SK-MEL-5 (cell line): ENCODE measurements around the gene CD200. TPM values are rescaled to one million over a fixed set of nuclear protein-coding genes. Genes with fewer than 3 reads are reported as not detected.
A peak's percentile ranks its signal among the peaks of the same experiment; 100 is the strongest.
"Not testable (repeated sequence)": the region's sequence is repeated elsewhere in the genome, so short reads cannot be mapped to it uniquely, and the experiment has no call there.

Experiments
- DNase-seq: peaks from one replicate; pipeline ENCODE4 v3.0.0-alpha.2; 2016; ENCODE audit warnings: low read depth, low spot score
- in situ Hi-C: cut with HindIII; loops from 2 replicates; pipeline ENCODE4 v1.10.0; 2016; ENCODE audit warnings: low sequenced_read_pairs, high pct_unique_total_duplicates, low pct_unique_long_range_greater_than_20kb
- total RNA-seq: library from RNA; depleted of rRNA; stranded (reverse); fragments of >200 nt; shearing (Covaris generic); gene quantifications from 2 replicates; pipeline ENCODE4 v1.2.3, GENCODE V29; 2014

The CD200 gene
- total RNA-seq, 1 experiment from 2014 or later, result 1.9 TPM

- DNase-seq, result no peak
- in situ Hi-C loops, result no loop called here
Observed at GRCh38 chr3:112374333-112374734, 41.4 kb downstream of the CD200 start.

DNA sequence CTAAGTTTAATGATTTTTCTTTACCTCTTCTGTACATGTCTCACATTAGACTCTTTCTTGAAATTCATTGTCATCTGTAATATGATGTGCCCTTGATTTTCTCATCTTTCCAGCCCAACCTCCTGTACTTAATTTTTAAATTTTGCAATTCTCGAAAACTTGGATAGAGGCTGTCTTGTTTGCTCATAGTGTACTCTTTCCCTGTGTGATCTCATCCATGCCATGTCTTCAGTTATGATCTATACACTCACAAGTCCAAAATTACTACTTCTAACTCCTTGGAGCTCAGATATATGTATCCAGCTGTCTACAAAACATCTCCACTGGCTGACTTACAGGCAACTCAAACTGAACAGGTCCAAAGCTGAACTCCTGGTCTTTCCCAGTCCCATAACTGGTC lies 42.2 kb downstream of the CD200 start:
- in situ Hi-C loops, result no loop called here

GRCh38 chr3:112376241-112376911 lies 43.4 kb downstream of the CD200 start:
- no peak for DNase-seq
- in situ Hi-C loops, result no loop called here

More for the DNA sequence above, 42.2 kb downstream of the CD200 start:
- DNase-seq, result no peak

DNA sequence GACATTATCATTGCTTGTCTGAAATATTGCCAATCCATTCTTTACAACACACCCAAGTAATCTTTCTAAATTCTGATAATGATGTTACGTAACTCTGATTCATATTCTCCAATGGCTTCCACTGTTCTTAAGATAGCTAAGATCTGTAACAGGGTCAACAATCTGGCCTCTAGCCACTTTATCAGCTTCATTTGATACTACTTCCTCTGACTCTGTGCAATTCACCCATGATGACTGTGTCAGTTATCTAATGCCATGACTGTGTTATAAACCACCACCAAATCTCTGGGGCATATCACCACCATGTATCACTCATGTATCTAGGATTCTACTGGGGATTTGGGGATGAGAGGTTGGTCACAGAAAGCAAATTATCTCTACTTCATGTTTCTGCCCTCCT lies 44.0 kb downstream of the CD200 start:
- no peak for DNase-seq
- in situ Hi-C loops, result no loop called here

GRCh38 chr3:112377568-112378071 lies 44.7 kb downstream of the CD200 start:
- in situ Hi-C loops, result no loop called here
- DNase-seq, result peak; percentile 77

DNA sequence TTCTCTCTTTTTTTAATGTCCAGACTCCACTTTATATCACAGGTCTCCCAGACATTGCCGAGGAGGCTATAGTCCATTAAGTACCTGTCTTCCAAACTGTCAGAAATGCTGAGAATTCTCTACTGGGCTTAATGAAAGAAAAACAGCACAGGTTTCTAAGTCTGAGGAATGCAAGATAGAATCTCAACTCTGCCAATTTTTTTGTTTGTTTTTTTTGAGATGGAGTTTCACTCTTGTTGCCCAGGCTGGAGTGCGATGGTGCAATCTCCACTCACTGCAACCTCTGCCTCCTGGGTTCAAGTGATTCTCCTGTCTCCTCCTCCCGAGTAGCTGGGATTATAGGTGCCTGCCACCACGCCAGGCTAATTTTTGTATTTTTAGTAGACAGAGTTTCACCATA lies 45.4 kb downstream of the CD200 start:
- in situ Hi-C loops, DNase-seq: not testable (repeated sequence)

DNA sequence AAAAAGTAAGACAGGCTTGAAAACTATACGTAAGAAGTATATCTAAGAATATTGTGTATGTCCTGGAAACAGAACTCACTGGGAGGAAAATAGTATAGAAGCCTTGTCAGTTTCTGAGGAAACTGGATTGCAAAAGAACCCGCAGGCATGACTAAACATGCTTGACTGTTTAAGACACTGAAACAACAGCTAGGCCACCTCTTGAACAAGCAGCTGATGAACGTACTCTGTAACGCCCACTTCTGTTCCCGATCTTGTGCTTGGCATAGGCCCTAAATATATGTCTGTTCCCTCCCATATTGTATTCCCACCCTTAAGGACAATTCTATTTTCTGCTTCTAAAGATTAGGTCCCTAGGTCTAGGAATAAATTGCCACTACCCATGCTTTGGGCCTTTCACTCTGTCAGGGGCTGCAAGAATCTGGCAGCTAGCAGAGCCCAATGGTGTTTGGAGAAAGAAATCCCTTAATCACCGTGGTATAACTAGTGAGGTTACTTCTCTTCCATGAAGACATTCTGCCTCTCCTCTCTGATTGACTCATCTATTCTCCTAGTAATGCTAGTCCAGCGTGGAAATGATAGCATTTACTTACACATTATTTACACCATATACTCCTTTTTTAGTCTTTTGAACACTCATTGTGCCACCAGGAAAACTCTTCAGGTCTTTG lies 46.2 kb downstream of the CD200 start:
- in situ Hi-C loops, result no loop called here
- DNase-seq, result no peak

GRCh38 chr3:112381673-112382542 lies 49.0 kb downstream of the CD200 start:
- in situ Hi-C loops, result no loop called here
- no peak for DNase-seq

GRCh38 chr3:112382543-112383160 lies 49.7 kb downstream of the CD200 start:
- in situ Hi-C loops, result no loop called here
- no peak for DNase-seq

DNA sequence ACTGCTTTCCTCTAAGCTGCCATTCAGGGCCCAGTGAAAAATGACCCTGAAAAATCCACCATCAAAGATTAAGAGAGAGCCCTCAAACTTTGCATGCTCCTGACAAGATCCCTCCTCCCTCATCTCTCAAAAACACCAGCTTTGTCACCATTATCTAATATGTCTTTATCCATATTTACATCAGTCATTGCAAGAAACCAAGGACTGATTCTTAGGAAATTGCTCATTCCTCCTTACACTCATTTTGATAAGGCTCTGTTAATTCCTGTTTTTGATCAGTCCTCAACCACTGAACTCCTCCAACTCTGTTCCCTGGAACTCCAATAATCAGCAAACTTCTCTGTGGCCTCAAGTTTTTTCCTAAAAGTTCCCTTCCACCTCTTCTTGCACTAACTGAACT lies 51.8 kb downstream of the CD200 start:
- in situ Hi-C loops, result no loop called here
- DNase-seq, result no peak

DNA sequence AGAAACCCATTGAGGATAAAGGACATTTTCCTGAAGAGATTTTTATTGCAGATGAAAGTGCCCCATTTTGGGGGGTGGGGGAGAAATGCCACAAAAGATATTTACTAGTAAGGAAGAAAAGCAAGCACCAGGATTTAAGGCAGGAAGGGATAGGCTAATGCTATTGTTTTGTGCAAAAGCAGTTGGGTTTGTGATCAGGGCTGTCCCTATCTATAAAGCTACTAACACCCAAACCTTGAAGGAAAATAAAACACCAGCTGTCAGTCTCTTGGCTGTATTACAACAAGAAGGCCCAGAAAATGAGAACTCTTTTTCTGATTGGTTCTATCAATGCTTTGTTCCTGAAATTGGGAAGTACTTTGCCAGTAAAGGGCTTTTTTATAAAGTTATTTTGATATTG lies 56.0 kb downstream of the CD200 start:
- in situ Hi-C loops, result no loop called here
- DNase-seq, result no peak

- DNase-seq, result no peak
- in situ Hi-C loops, result no loop called here
Observed at GRCh38 chr3:112389961-112390360, 57.0 kb downstream of the CD200 start.

DNA sequence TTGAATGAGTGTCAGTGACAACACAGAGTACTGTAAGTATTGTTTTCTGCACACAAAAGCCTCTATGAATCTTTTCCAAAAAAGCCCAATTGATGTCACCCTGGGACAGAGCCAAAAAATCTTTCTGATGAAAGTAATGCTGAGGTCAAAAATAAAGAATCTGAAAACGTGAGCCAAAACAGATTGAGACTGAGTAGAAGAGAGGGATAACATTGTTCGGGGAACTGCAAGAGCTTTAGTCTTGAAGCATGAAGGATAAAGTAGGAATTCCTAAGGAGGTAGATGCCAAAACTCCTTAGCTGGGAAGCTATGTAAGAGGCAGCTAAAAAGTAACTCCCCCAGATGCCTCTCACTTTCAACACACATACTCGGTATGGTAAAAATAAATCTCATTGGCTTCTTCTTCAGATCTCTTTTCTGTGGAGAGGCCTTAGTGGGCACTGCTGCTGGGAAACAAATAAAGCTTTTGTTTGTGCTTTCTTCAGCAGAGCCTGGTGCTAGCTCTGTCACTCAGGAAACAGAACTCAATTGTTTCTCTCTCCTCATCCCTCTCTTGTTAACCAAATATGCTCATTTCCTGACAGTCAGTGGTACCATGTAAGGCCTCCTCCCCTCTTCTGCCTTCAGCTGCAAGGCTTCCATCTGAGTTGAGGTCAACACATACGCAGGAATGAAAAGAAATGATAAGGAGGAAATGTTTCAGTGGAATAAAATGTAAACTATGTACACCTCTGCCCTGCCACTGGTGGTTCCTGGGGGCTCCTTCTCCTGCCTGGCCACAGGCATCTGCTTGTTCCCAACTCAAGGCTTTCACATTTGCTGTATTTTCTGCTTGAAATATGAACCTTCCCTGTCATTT lies 58.1 kb downstream of the CD200 start:
- peak; percentile 98 for DNase-seq
- in situ Hi-C loops, result no loop called here

GRCh38 chr3:112391648-112392047 lies 58.7 kb downstream of the CD200 start:
- in situ Hi-C loops, result no loop called here
- DNase-seq, result no peak

- DNase-seq, result no peak
- in situ Hi-C loops, result no loop called here
Observed at GRCh38 chr3:112392393-112393359, 59.7 kb downstream of the CD200 start.

GRCh38 chr3:112393360-112393728 lies 60.4 kb downstream of the CD200 start:
- no peak for DNase-seq
- in situ Hi-C loops, result no loop called here
